ENCODE measurements around the gene CGREF1. TPM values are rescaled to one million over a fixed set of nuclear protein-coding genes. Genes with fewer than 3 reads are reported as not detected.

CGREF1 gene
- total and polyA plus RNA-seq, 4 donors, result 0.55 to 0.89 (median 0.69) TPM

GRCh38 chr2:27094353-27094984 lies 24.5 kb downstream of the CGREF1 start:
- H3K9ac ChIP-seq (ENCODE audit: insufficient read depth in 1 of 2, low read length in 2 of 2), result no peak overlapping the region
- WGBS, 2 donors, result 94 to 96% methylated on average over 24 of the region's 24 CpGs
- no peak overlapping the region for H3K4me3 ChIP-seq

GRCh38 chr2:27093430-27094352 lies 25.2 kb downstream of the CGREF1 start:
- ATAC-seq (ENCODE audit: insufficient read depth, low FRiP score) (no peak), DNase-seq (no peak)
- Histone ChIP-seq H3K27ac (ENCODE audit: low read depth in 1 of 2, low read length in 1 of 2) (no peak overlapping the region), H3K4me3 (no peak overlapping the region), H3K36me3 (ENCODE audit: control insufficient read depth in 4 of 4, insufficient read depth in 4 of 4, low read length in 4 of 4) (peaks cover 0 to 4% (median 0%) of the 10 kb centered on the region in 4 donors), H3K4me1 (ENCODE audit: control insufficient read depth in 5 of 5, insufficient read depth in 5 of 5, low read length in 5 of 5) (peaks cover 0 to 10% (median 7%) of the 10 kb centered on the region in 5 donors), H3K9me3 (ENCODE audit: control insufficient read depth in 4 of 4, insufficient read depth in 3 of 4, low read length in 3 of 4) (no peaks in the 10 kb centered on the region), H3K27me3 (ENCODE audit: control insufficient read depth in 3 of 3, insufficient read depth in 3 of 3, low read length in 2 of 3) (no peaks in the 10 kb centered on the region), H3K9ac (ENCODE audit: insufficient read depth in 1 of 2, low read length in 2 of 2) (no peak overlapping the region)
- WGBS, 2 donors, result 89 to 94% methylated on average over 6 of the region's 6 CpGs
- TF ChIP-seq CTCF (IDR thresholded peaks at IDR 0.05; ENCODE audit: control extremely low read depth, extremely low read depth), result no peak

More at GRCh38 chr2:27094353-27094984, 24.5 kb downstream of the CGREF1 start:
- H3K4me1 ChIP-seq (ENCODE audit: control insufficient read depth in 5 of 5, insufficient read depth in 5 of 5, low read length in 5 of 5), result peaks cover 0 to 10% (median 7%) of the 10 kb centered on the region in 5 donors
- DNase-seq (no peak), ATAC-seq (ENCODE audit: insufficient read depth, low FRiP score) (no peak)
- peaks cover 0 to 4% (median 0%) of the 10 kb centered on the region in 4 donors for H3K36me3 ChIP-seq (ENCODE audit: control insufficient read depth in 4 of 4, insufficient read depth in 4 of 4, low read length in 4 of 4)
- H3K27me3 ChIP-seq (ENCODE audit: control insufficient read depth in 3 of 3, insufficient read depth in 3 of 3, low read length in 2 of 3), result no peaks in the 10 kb centered on the region
- no peak overlapping the region for H3K27ac ChIP-seq (ENCODE audit: low read depth in 1 of 2, low read length in 1 of 2)
- H3K9me3 ChIP-seq (ENCODE audit: control insufficient read depth in 4 of 4, insufficient read depth in 3 of 4, low read length in 3 of 4), result no peaks in the 10 kb centered on the region
- no peak for TF ChIP-seq CTCF (IDR thresholded peaks at IDR 0.05; ENCODE audit: control extremely low read depth, extremely low read depth)

GRCh38 chr2:27092696-27093429 lies 26.1 kb downstream of the CGREF1 start:
- no peak overlapping the region for H3K27ac ChIP-seq (ENCODE audit: low read depth in 1 of 2, low read length in 1 of 2)
- H3K36me3 ChIP-seq (ENCODE audit: control insufficient read depth in 4 of 4, insufficient read depth in 4 of 4, low read length in 4 of 4), result peaks cover 0 to 4% (median 0%) of the 10 kb centered on the region in 4 donors
- H3K4me3 ChIP-seq, result no peak overlapping the region
- no peak overlapping the region for H3K9ac ChIP-seq (ENCODE audit: insufficient read depth in 1 of 2, low read length in 2 of 2)
- ATAC-seq (ENCODE audit: insufficient read depth, low FRiP score) (no peak), DNase-seq (no peak)
- H3K27me3 ChIP-seq (ENCODE audit: control insufficient read depth in 3 of 3, insufficient read depth in 3 of 3, low read length in 2 of 3), result no peaks in the 10 kb centered on the region
- WGBS, 2 donors, result 76 to 85% methylated on average over 10 of the region's 10 CpGs
- no peaks in the 10 kb centered on the region for H3K9me3 ChIP-seq (ENCODE audit: control insufficient read depth in 4 of 4, insufficient read depth in 3 of 4, low read length in 3 of 4)
- H3K4me1 ChIP-seq (ENCODE audit: control insufficient read depth in 5 of 5, insufficient read depth in 5 of 5, low read length in 5 of 5), result peaks cover 0 to 10% (median 7%) of the 10 kb centered on the region in 5 donors
- no peak for TF ChIP-seq CTCF (IDR thresholded peaks at IDR 0.05; ENCODE audit: control extremely low read depth, extremely low read depth)

Measured in lung (tissue), 12 donors.